Body of pancreas (tissue), 4 donors: ENCODE measurements around the gene FKBP15. TPM values are rescaled to one million over a fixed set of nuclear protein-coding genes. Genes with fewer than 3 reads are reported as not detected.
"Not testable (repeated sequence)": the region's sequence is repeated elsewhere in the genome, so short reads cannot be mapped to it uniquely, and the experiment has no call there.

ENCODE experiments used
- ATAC-seq: fragments of 150-250 bp; one replicate; pipeline ENCODE4 v1.9.1; 2016
- DNase-seq, 4 donors: peaks; one replicate each; pipeline ENCODE4 v3.0.0-alpha.2; 2019
- H3K27ac ChIP-seq, 4 donors: fragments of 200-600 bp; sonication (generic); 1 replicate in 3 of 4; 2 replicates in 1 of 4; pipeline versions ENCODE4 v1.5.1 to v1.6.1; 2016 to 2019; ENCODE audit warnings: mild to moderate bottlenecking in 1 of 4, mixed read lengths in 1 of 4, moderate library complexity in 1 of 4
- H3K27me3 ChIP-seq, 2 donors: fragments of 200-600 bp; sonication (generic); one replicate each; pipeline ENCODE4 v1.6.0; 2016; ENCODE audit warnings: mild to moderate bottlenecking in 1 of 2
- H3K36me3 ChIP-seq, 2 donors: fragments of 200-600 bp; sonication (generic); replicated peaks in 1 of 2; 2 replicates each; pipeline ENCODE4 v1.5.1; 2016; ENCODE audit warnings: low read depth in 2 of 2; ENCODE audit not compliant: insufficient read depth in 1 of 2
- H3K4me1 ChIP-seq: fragments of 200-600 bp; sonication (generic); one replicate; pipeline ENCODE4 v1.6.0; 2016
- H3K4me3 ChIP-seq, 2 donors: fragments of 200-600 bp; sonication (generic); 1 replicate in 1 of 2; 2 replicates in 1 of 2; pipeline ENCODE4 v1.5.1; 2016 to 2019
- H3K9me3 ChIP-seq, 3 donors: fragments of 200-600 bp; sonication (generic); 1 replicate in 2 of 3; 2 replicates in 1 of 3; pipeline ENCODE4 v1.5.1; 2016
- CTCF ChIP-seq, 7 experiments: fragments of 450-650 bp in 4 of 7; fragments of 200-600 bp in 3 of 7; sonication (generic) in 3 of 7; IDR thresholded peaks; one replicate each; pipeline ENCODE4 v1.5.1; 2016 to 2019; ENCODE audit warnings: antibody characterized with exemption in 7 of 7
- POLR2A ChIP-seq, 3 donors: fragments of 450-650 bp; IDR thresholded peaks; one replicate each; pipeline ENCODE4 v1.6.1; 2016; ENCODE audit warnings: antibody characterized with exemption in 3 of 3, mild to moderate bottlenecking in 2 of 3
- WGBS, 2 donors: methylation state at CpG; one replicate each; pipeline ENCODE4 v1.1.5; 2017; 5-methylcytosine and 5-hydroxymethylcytosine counted together
- intact Hi-C: fragments of 100-400 bp; cut with DNase I; formaldehyde crosslinking; loops from one replicate; pipeline ENCODE4 v1.15.1; 2023
- total RNA-seq, 2 donors: library from RNA; depleted of rRNA; stranded (reverse); fragments of >200 nt; gene quantifications; one replicate each; pipeline ENCODE4 v1.1.0, GENCODE V29; 2016

The FKBP15 gene
- total RNA-seq, 2 donors from 2014 or later, result 15.8 to 21.3 TPM

- Histone ChIP-seq H3K4me3 (no peak overlapping the region), H3K4me1 (peaks cover 15% of the 10 kb centered on the region), H3K9me3 (no peaks in the 10 kb centered on the region), H3K27ac (no peak overlapping the region), H3K36me3 (no peaks in the 10 kb centered on the region), H3K27me3 (no peaks in the 10 kb centered on the region)
- no peak for TF ChIP-seq POLR2A (IDR thresholded peaks at IDR 0.05)
- no peak for TF ChIP-seq CTCF (IDR thresholded peaks at IDR 0.05)
- no peak for DNase-seq
- no peak for ATAC-seq
- WGBS, 2 donors, result 97 to 100% methylated on average over 1 of the region's 1 CpG
- intact Hi-C loops, result no loop called here
Measured at GRCh38 chr9:113254991-113255390, 33.9 kb upstream of the FKBP15 start.

- intact Hi-C loops, result no loop called here
- H3K27ac ChIP-seq, result no peak overlapping the region
- no peaks in the 10 kb centered on the region for H3K36me3 ChIP-seq
Measured at GRCh38 chr9:113250807-113251206, 29.7 kb upstream of the FKBP15 start.

GRCh38 chr9:113249661-113250060 lies 28.6 kb upstream of the FKBP15 start:
- H3K4me3 ChIP-seq, H3K27me3 ChIP-seq, H3K27ac ChIP-seq, DNase-seq, H3K9me3 ChIP-seq, ATAC-seq, intact Hi-C loops, H3K4me1 ChIP-seq, H3K36me3 ChIP-seq: not testable (repeated sequence)
- 96 to 98% methylated on average over 2 of the region's 2 CpGs for WGBS, 2 donors

More at GRCh38 chr9:113250807-113251206, 29.7 kb upstream of the FKBP15 start:
- ATAC-seq (no peak), DNase-seq (no peak)
- no peak for TF ChIP-seq CTCF (IDR thresholded peaks at IDR 0.05)
- no peak for TF ChIP-seq POLR2A (IDR thresholded peaks at IDR 0.05)
- Histone ChIP-seq H3K4me3 (no peak overlapping the region), H3K27me3 (no peaks in the 10 kb centered on the region), H3K9me3 (no peaks in the 10 kb centered on the region), H3K4me1 (no peaks in the 10 kb centered on the region)
- 89 to 97% methylated on average over 2 of the region's 2 CpGs for WGBS, 2 donors

- intact Hi-C loops, result no loop called here
- TF ChIP-seq POLR2A (IDR thresholded peaks at IDR 0.05) (no peak), CTCF (IDR thresholded peaks at IDR 0.05) (no peak)
- no peak overlapping the region for H3K4me3 ChIP-seq
- no peaks in the 10 kb centered on the region for H3K9me3 ChIP-seq
- H3K27me3 ChIP-seq, result no peaks in the 10 kb centered on the region
- H3K4me1 ChIP-seq, result no peaks in the 10 kb centered on the region
- H3K27ac ChIP-seq, result no peak overlapping the region
- ATAC-seq (no peak), DNase-seq (no peak)
- H3K36me3 ChIP-seq, result no peaks in the 10 kb centered on the region
Measured at GRCh38 chr9:113247640-113248039, 26.6 kb upstream of the FKBP15 start.

GRCh38 chr9:113246928-113247327 lies 25.9 kb upstream of the FKBP15 start:
- no peaks in the 10 kb centered on the region for H3K9me3 ChIP-seq
- ATAC-seq, result no peak
- intact Hi-C loops, result no loop called here

More at GRCh38 chr9:113246928-113247327, 25.9 kb upstream of the FKBP15 start:
- Histone ChIP-seq H3K4me3 (no peak overlapping the region), H3K27me3 (no peaks in the 10 kb centered on the region), H3K4me1 (no peaks in the 10 kb centered on the region), H3K27ac (no peak overlapping the region), H3K36me3 (no peaks in the 10 kb centered on the region)
- DNase-seq, result no peak
- TF ChIP-seq POLR2A (IDR thresholded peaks at IDR 0.05) (no peak), CTCF (IDR thresholded peaks at IDR 0.05) (no peak)
- WGBS, 2 donors, result 77 to 84% methylated on average over 6 of the region's 6 CpGs
